SK-N-SH (cell line): ENCODE measurements around the gene RFLNA. TPM values are rescaled to one million over a fixed set of nuclear protein-coding genes. Genes with fewer than 3 reads are reported as not detected.

Source experiments
- CTCF ChIA-PET: fragments of 300-600, 350-600 bp; formaldehyde crosslinking; extraction: SDS; loops from one replicate; lab custom pipeline; 2021; lab: Yijun Ruan, JAX
- POLR2A ChIA-PET: fragments of 350-600 bp; sonication (Branson Sonifier 250); formaldehyde crosslinking; extraction: SDS; loops from one replicate; lab custom pipeline; 2020; ENCODE audit warnings: antibody characterized with exemption, inconsistent platforms; lab: Yijun Ruan, JAX
- DNase-seq: peaks from one replicate; pipeline ENCODE4 v3.0.0; 2012
- H2AFZ ChIP-seq: fragments of 200-600 bp; sonication (generic); 2 replicates; pipeline ENCODE4 v1.8.1; 2016; ENCODE audit warnings: antibody characterized with exemption, mild to moderate bottlenecking, low read depth
- H3F3A ChIP-seq: fragments of 200-600 bp; sonication (generic); replicated peaks from 2 replicates; pipeline ENCODE3; 2016; ENCODE audit warnings: antibody characterized with exemption, mild to moderate bottlenecking; ENCODE audit not compliant: insufficient read depth
- H3K27ac ChIP-seq, 2 experiments: fragments of 200-500 bp in 1 of 2; fragments of 200-600 bp in 1 of 2; sonication (Bioruptor generic) in 1 of 2; sonication (generic), shearing (Covaris generic) in 1 of 2; 2 replicates each; pipeline versions ENCODE4 v1.5.1 to v1.6.1; 2014 to 2016; ENCODE audit warnings: low read depth in 2 of 2, inconsistent platforms in 1 of 2, low read length in 1 of 2, mild to moderate bottlenecking in 1 of 2, mixed read lengths in 1 of 2
- H3K27me3 ChIP-seq: fragments of 200-600 bp; sonication (generic), shearing (Covaris generic); 2 replicates; pipeline ENCODE4 v1.6.1; 2016; ENCODE audit warnings: mixed run types; ENCODE audit not compliant: insufficient read depth
- H3K36me3 ChIP-seq, 2 experiments: fragments of 200-500 bp in 1 of 2; fragments of 200-600 bp in 1 of 2; sonication (Bioruptor generic) in 1 of 2; sonication (generic) in 1 of 2; replicated peaks in 1 of 2; 2 replicates each; pipeline versions ENCODE3 to v1.5.1; 2014 to 2016; ENCODE audit warnings: low read length in 1 of 2, mild to moderate bottlenecking in 1 of 2; ENCODE audit not compliant: insufficient read depth in 2 of 2, control insufficient read depth in 1 of 2
- H3K4me1 ChIP-seq, 2 experiments: fragments of 200-500 bp in 1 of 2; fragments of 200-600 bp in 1 of 2; sonication (Bioruptor generic) in 1 of 2; sonication (generic), shearing (Covaris generic) in 1 of 2; 2 replicates each; pipeline versions ENCODE4 v1.5.1 to v1.6.1; 2014 to 2016; ENCODE audit warnings: low read depth in 1 of 2, low read length in 1 of 2, mixed run types in 1 of 2; ENCODE audit not compliant: insufficient read depth in 2 of 2, control insufficient read depth in 1 of 2
- H3K4me2 ChIP-seq: fragments of 200-600 bp; sonication (generic), shearing (Covaris generic); 2 replicates; pipeline ENCODE4 v1.6.1; 2017; ENCODE audit warnings: mixed run types
- H3K4me3 ChIP-seq, 2 experiments: fragments of 200-500 bp in 1 of 2; fragments of 200-600 bp in 1 of 2; sonication (Bioruptor generic) in 1 of 2; sonication (generic), shearing (Covaris generic) in 1 of 2; 2 replicates each; pipeline versions ENCODE4 v1.5.1 to v1.8.1; 2014 to 2016; ENCODE audit warnings: low read depth in 2 of 2, inconsistent platforms in 1 of 2, low read length in 1 of 2, mild to moderate bottlenecking in 1 of 2, mixed read lengths in 1 of 2, moderate library complexity in 1 of 2
- H3K79me2 ChIP-seq: fragments of 200-600 bp; sonication (generic); 2 replicates; pipeline ENCODE4 v1.8.1; 2017; ENCODE audit warnings: mild to moderate bottlenecking; ENCODE audit not compliant: insufficient read depth
- H3K9ac ChIP-seq: fragments of 200-600 bp; sonication (generic); 2 replicates; pipeline ENCODE4 v1.6.1; 2017; ENCODE audit warnings: mixed run types
- H3K9me2 ChIP-seq: fragments of 200-600 bp; sonication (generic); 2 replicates; pipeline ENCODE4 v1.6.1; 2017; ENCODE audit warnings: mixed run types
- H3K9me3 ChIP-seq: fragments of 200-600 bp; sonication (generic); 2 replicates; pipeline ENCODE4 v1.6.1; 2017; ENCODE audit warnings: mixed run types, mild to moderate bottlenecking, moderate library complexity
- H4K20me1 ChIP-seq: fragments of 200-600 bp; sonication (generic); 2 replicates; pipeline ENCODE4 v1.6.1; 2017; ENCODE audit warnings: mild to moderate bottlenecking, mixed run types; ENCODE audit not compliant: insufficient read depth
- ELF1 ChIP-seq: IDR thresholded peaks from 2 replicates; pipeline ENCODE4 v1.4.0; 2012
- EP300 ChIP-seq, 2 experiments: IDR thresholded peaks; 2 replicates each; pipeline versions ENCODE4 v1.4.0 to v1.6.1; 2012; ENCODE audit warnings: borderline replicate concordance in 1 of 2, low read depth in 1 of 2, low read length in 1 of 2
- FOSL2 ChIP-seq: IDR thresholded peaks from 2 replicates; pipeline ENCODE4 v1.4.0; 2012; ENCODE audit warnings: low read depth, mild to moderate bottlenecking, moderate library complexity, borderline replicate concordance
- FOXM1 ChIP-seq: IDR thresholded peaks from 2 replicates; pipeline ENCODE4 v1.4.0; 2012; ENCODE audit warnings: low read depth, mild to moderate bottlenecking
- GABPA ChIP-seq: IDR thresholded peaks from 2 replicates; pipeline ENCODE4 v1.4.0; 2012; ENCODE audit warnings: low read depth, mild to moderate bottlenecking
- JUND ChIP-seq: IDR thresholded peaks from 2 replicates; pipeline ENCODE4 v1.4.0; 2012
- MAX ChIP-seq: IDR thresholded peaks from 2 replicates; pipeline ENCODE4 v1.4.0; 2012; ENCODE audit warnings: low read depth
- MEF2A ChIP-seq: IDR thresholded peaks from 2 replicates; pipeline ENCODE4 v1.4.0; 2012; ENCODE audit warnings: low read depth, borderline replicate concordance
- NFIC ChIP-seq: IDR thresholded peaks from 2 replicates; pipeline ENCODE4 v1.4.0; 2012; ENCODE audit warnings: borderline replicate concordance
- NRF1 ChIP-seq: IDR thresholded peaks from 2 replicates; pipeline ENCODE4 v1.6.1; 2012; ENCODE audit warnings: low read depth, mild to moderate bottlenecking, low read length
- PBX3 ChIP-seq: IDR thresholded peaks from 2 replicates; pipeline ENCODE4; 2012
- POLR2AphosphoS5 ChIP-seq: IDR thresholded peaks from 2 replicates; pipeline ENCODE4 v1.6.1; 2012; ENCODE audit warnings: low read depth, low read length
- REST ChIP-seq: IDR thresholded peaks from 2 replicates; pipeline ENCODE4 v1.6.1; 2012; ENCODE audit warnings: mild to moderate bottlenecking, low read depth, low read length, moderate library complexity
- SIN3A ChIP-seq: IDR thresholded peaks from 2 replicates; pipeline ENCODE4 v1.6.1; 2012; ENCODE audit warnings: low read depth, mild to moderate bottlenecking, low read length, moderate library complexity, borderline replicate concordance
- TEAD4 ChIP-seq: IDR thresholded peaks from 2 replicates; pipeline ENCODE4 v1.4.0; 2012; ENCODE audit warnings: mild to moderate bottlenecking, borderline replicate concordance; ENCODE audit not compliant: insufficient read depth
- USF1 ChIP-seq: IDR thresholded peaks from 2 replicates; pipeline ENCODE4 v1.4.0; 2012; ENCODE audit warnings: low read depth, borderline replicate concordance
- USF2 ChIP-seq: fragments of 150-350 bp; IDR thresholded peaks from 2 replicates; pipeline ENCODE4 v1.6.1; 2017; ENCODE audit warnings: antibody characterized with exemption, low read length, low read depth, borderline replicate concordance
- YY1 ChIP-seq: IDR thresholded peaks from 2 replicates; pipeline ENCODE4 v1.4.0; 2012; ENCODE audit warnings: low read depth, mild to moderate bottlenecking
- ZBTB33 ChIP-seq: IDR thresholded peaks from 2 replicates; pipeline ENCODE4 v1.4.0; 2012; ENCODE audit warnings: low read depth, borderline replicate concordance
- WGBS: methylation state at CpG from one replicate; pipeline ENCODE4 v1.1.6; 2017; ENCODE audit warnings: low lambda C conversion rate; 5-methylcytosine and 5-hydroxymethylcytosine counted together
- polyA plus RNA-seq, 3 experiments: library from polyadenylated mRNA; depleted of rRNA; stranded (reverse); fragments of >200 nt; gene quantifications; 2 replicates each; pipeline ENCODE4 v1.2.3, GENCODE V29; 2012

RFLNA gene
- polyA plus RNA-seq, 1 of the 3 experiments (the other 2 are of a cell fraction) = 0.10 TPM

- TF ChIP-seq NFIC = no peak
- TF ChIP-seq REST = no peak
- no peak for TF ChIP-seq NRF1
- no peak for TF ChIP-seq POLR2AphosphoS5
Measured at GRCh38 chr12:124251186-124251585, 43.7 kb upstream of the RFLNA start (continued).

- Histone ChIP-seq H2AFZ (no peak overlapping the region), H3K9me2 (no peaks in the 10 kb centered on the region), H3F3A (no peaks in the 10 kb centered on the region), H3K36me3 (no peaks in the 10 kb centered on the region), H3K79me2 (no peaks in the 10 kb centered on the region), H4K20me1 (no peaks in the 10 kb centered on the region), H3K9me3 (no peaks in the 10 kb centered on the region), H3K4me2 (no peak overlapping the region), H3K27me3 (peaks cover 4% of the 10 kb centered on the region; the same call in 1 of the 2 replicates), H3K27ac (no peak overlapping the region), H3K4me1 (no peaks in the 10 kb centered on the region; a peak in 1 of 4 replicates), H3K9ac (no peak overlapping the region), H3K4me3 (no peak overlapping the region)
- ChIA-PET POLR2A (no interaction called here), CTCF (no interaction called here)
- WGBS = 59% methylated on average over 6 of the region's 6 CpGs
- TF ChIP-seq ZBTB33 = no peak
- no peak for TF ChIP-seq MAX
- no peak for TF ChIP-seq EP300 (IDR thresholded peaks at IDR 0.05; ENCODE audit: borderline replicate concordance in 1 of 2, low read depth in 1 of 2, low read length in 1 of 2)
- no peak for TF ChIP-seq FOXM1
- no peak for TF ChIP-seq PBX3
- no peak for TF ChIP-seq JUND
- no peak for TF ChIP-seq REST
- no peak for TF ChIP-seq MEF2A
- TF ChIP-seq USF2 = no peak
- TF ChIP-seq TEAD4 = no peak
- no peak for TF ChIP-seq GABPA
- TF ChIP-seq USF1 = no peak
- TF ChIP-seq YY1 = no peak
- TF ChIP-seq FOSL2 = no peak
- TF ChIP-seq NRF1 = no peak
- no peak for TF ChIP-seq SIN3A
- no peak for TF ChIP-seq NFIC
- TF ChIP-seq ELF1 = no peak
- no peak for DNase-seq
Measured at GRCh38 chr12:124252964-124253363, 41.9 kb upstream of the RFLNA start.
